Measurements from ENCODE around the gene NDC80.

The NDC80 gene

GRCh38 chr18:2654928-2655177, 83.5 kb downstream of the NDC80 start:
- no peaks in the 10 kb centered on the region for H3K9me2 ChIP-seq (replicated peaks; ENCODE audit: insufficient read depth, low read length)
- H3K9me3 ChIP-seq (replicated peaks; ENCODE audit: insufficient read depth, low read length), result no peaks in the 10 kb centered on the region
- peak overlapping the region; percentile 81 for H3K4me2 ChIP-seq (ENCODE audit: low read depth, low read length)
- H4K20me1 ChIP-seq (ENCODE audit: insufficient read depth, low read length), result peaks cover 9% of the 10 kb centered on the region; the same call in 1 of the 2 replicates
- no peaks in the 10 kb centered on the region; the same call in 1 of the 2 replicates for H3K36me3 ChIP-seq (replicated peaks; ENCODE audit: insufficient read depth, low read length)
- peak overlapping the region; percentile 86; the same call in 1 of the 2 replicates for H3K27ac ChIP-seq (ENCODE audit: low read length)
- peak overlapping the region; percentile 98 for H3K9ac ChIP-seq (ENCODE audit: low read length)
- H3F3A ChIP-seq (ENCODE audit: insufficient read depth, low read length), result peaks cover 10% of the 10 kb centered on the region
- DNase-seq, result no peak
- H3K79me2 ChIP-seq (ENCODE audit: low read length), result peaks cover 40% of the 10 kb centered on the region
- TF ChIP-seq CTCF (IDR thresholded peaks at IDR 0.05; ENCODE audit: low read length) (no peak), EZH2 (optimal IDR thresholded peaks at IDR 0.05; ENCODE audit: low read depth, low read length) (no peak), EZH2phosphoT487 (IDR thresholded peaks at IDR 0.05; ENCODE audit: low read length) (no peak)
- peaks cover 11% of the 10 kb centered on the region; the same call in 1 of the 2 replicates for H3K4me1 ChIP-seq (ENCODE audit: low read length)
- peak overlapping the region; percentile 84 for H3K4me3 ChIP-seq (ENCODE audit: low read length)
- H2AFZ ChIP-seq (ENCODE audit: low read length), result peak overlapping the region; percentile 86
- H3K27me3 ChIP-seq (replicated peaks; ENCODE audit: insufficient read depth, low read length), result no peaks in the 10 kb centered on the region

- peak within 1 kb of the TSS; percentile 86 for H2AFZ ChIP-seq (ENCODE audit: low read length)
- peak; percentile 86 for DNase-seq
- peaks cover 11% of the 10 kb centered on the region; the same call in 1 of the 2 replicates for H4K20me1 ChIP-seq (ENCODE audit: insufficient read depth, low read length)
- no peaks in the 10 kb centered on the region for H3K27me3 ChIP-seq (replicated peaks; ENCODE audit: insufficient read depth, low read length)
- H3K9me3 ChIP-seq (replicated peaks; ENCODE audit: insufficient read depth, low read length), result no peaks in the 10 kb centered on the region
- H3F3A ChIP-seq (ENCODE audit: insufficient read depth, low read length), result peaks cover 10% of the 10 kb centered on the region
- TF ChIP-seq EZH2 (optimal IDR thresholded peaks at IDR 0.05; ENCODE audit: low read depth, low read length) (no peak), CTCF (IDR thresholded peaks at IDR 0.05; ENCODE audit: low read length) (no peak), EZH2phosphoT487 (IDR thresholded peaks at IDR 0.05; ENCODE audit: low read length) (no peak)
- peak within 1 kb of the TSS; percentile 81 for H3K4me2 ChIP-seq (ENCODE audit: low read depth, low read length)
- no peaks in the 10 kb centered on the region for H3K9me2 ChIP-seq (replicated peaks; ENCODE audit: insufficient read depth, low read length)
- H3K4me1 ChIP-seq (ENCODE audit: low read length), result peaks cover 11% of the 10 kb centered on the region; the same call in 1 of the 2 replicates
- H3K36me3 ChIP-seq (replicated peaks; ENCODE audit: insufficient read depth, low read length), result no peaks in the 10 kb centered on the region; the same call in 1 of the 2 replicates
- H3K9ac ChIP-seq (ENCODE audit: low read length), result peak within 1 kb of the TSS; percentile 98
- peak within 1 kb of the TSS; percentile 86 for H3K4me3 ChIP-seq (ENCODE audit: low read length)
- peak within 1 kb of the TSS; percentile 88 for H3K27ac ChIP-seq (ENCODE audit: low read length)
- H3K79me2 ChIP-seq (ENCODE audit: low read length), result peaks cover 45% of the 10 kb centered on the region
Measured at GRCh38 chr18:2655178-2655953, 84.0 kb downstream of the NDC80 start, which contains the start of gene SMCHD1. TSS of gene SMCHD1 (plus strand) at chr18:2655726. CDS start at chr18:2656076, 350 bp downstream.

GRCh38 chr18:2655954-2656236, 84.5 kb downstream of the NDC80 start:
- Histone ChIP-seq H3K9me2 (replicated peaks; ENCODE audit: insufficient read depth, low read length) (no peaks in the 10 kb centered on the region), H2AFZ (ENCODE audit: low read length) (peak overlapping the region; percentile 50), H3K4me1 (ENCODE audit: low read length) (peaks cover 11% of the 10 kb centered on the region; the same call in 1 of the 2 replicates), H3K27ac (ENCODE audit: low read length) (peak overlapping the region; percentile 88), H3K4me2 (ENCODE audit: low read depth, low read length) (peak overlapping the region; percentile 77; the same call in 1 of the 2 replicates), H3K4me3 (ENCODE audit: low read length) (peak overlapping the region; percentile 86), H3K36me3 (replicated peaks; ENCODE audit: insufficient read depth, low read length) (no peaks in the 10 kb centered on the region; the same call in 1 of the 2 replicates), H3K79me2 (ENCODE audit: low read length) (peaks cover 51% of the 10 kb centered on the region), H4K20me1 (ENCODE audit: insufficient read depth, low read length) (peaks cover 11% of the 10 kb centered on the region; the same call in 1 of the 2 replicates), H3K9ac (ENCODE audit: low read length) (peak overlapping the region; percentile 91), H3K9me3 (replicated peaks; ENCODE audit: insufficient read depth, low read length) (no peaks in the 10 kb centered on the region), H3F3A (ENCODE audit: insufficient read depth, low read length) (peaks cover 10% of the 10 kb centered on the region), H3K27me3 (replicated peaks; ENCODE audit: insufficient read depth, low read length) (no peaks in the 10 kb centered on the region)
- TF ChIP-seq EZH2 (optimal IDR thresholded peaks at IDR 0.05; ENCODE audit: low read depth, low read length) (no peak), CTCF (IDR thresholded peaks at IDR 0.05; ENCODE audit: low read length) (no peak), EZH2phosphoT487 (IDR thresholded peaks at IDR 0.05; ENCODE audit: low read length) (no peak)
- DNase-seq, result no peak
